ENCODE results near the gene RNF207.

- TF ChIP-seq, protein P1, sequence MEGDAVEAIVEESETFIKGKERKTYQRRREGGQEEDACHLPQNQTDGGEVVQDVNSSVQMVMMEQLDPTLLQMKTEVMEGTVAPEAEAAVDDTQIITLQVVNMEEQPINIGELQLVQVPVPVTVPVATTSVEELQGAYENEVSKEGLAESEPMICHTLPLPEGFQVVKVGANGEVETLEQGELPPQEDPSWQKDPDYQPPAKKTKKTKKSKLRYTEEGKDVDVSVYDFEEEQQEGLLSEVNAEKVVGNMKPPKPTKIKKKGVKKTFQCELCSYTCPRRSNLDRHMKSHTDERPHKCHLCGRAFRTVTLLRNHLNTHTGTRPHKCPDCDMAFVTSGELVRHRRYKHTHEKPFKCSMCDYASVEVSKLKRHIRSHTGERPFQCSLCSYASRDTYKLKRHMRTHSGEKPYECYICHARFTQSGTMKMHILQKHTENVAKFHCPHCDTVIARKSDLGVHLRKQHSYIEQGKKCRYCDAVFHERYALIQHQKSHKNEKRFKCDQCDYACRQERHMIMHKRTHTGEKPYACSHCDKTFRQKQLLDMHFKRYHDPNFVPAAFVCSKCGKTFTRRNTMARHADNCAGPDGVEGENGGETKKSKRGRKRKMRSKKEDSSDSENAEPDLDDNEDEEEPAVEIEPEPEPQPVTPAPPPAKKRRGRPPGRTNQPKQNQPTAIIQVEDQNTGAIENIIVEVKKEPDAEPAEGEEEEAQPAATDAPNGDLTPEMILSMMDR (conservative IDR thresholded peaks at IDR 0.05; ENCODE audit: low read length): no peak
- TF ChIP-seq EZH2phosphoT487 (IDR thresholded peaks at IDR 0.05; ENCODE audit: borderline replicate concordance): no peak
Measured at GRCh38 chr1:6166655-6167390, 39.1 kb upstream of the RNF207 start.

All from Loucy (cell line).